Liver (tissue), 3 donors: ENCODE results near the gene HIPK2.

ENCODE experiments used
- FOXA1 ChIP-seq: IDR thresholded peaks from 2 replicates; pipeline ENCODE4 v1.6.1; 2016; ENCODE audit warnings: antibody characterized with exemption
- GABPA ChIP-seq, 2 donors: IDR thresholded peaks in 1 of 2; conservative IDR thresholded peaks in 1 of 2; 2 replicates each; pipeline ENCODE4 v1.6.1; 2016; ENCODE audit warnings: antibody characterized with exemption in 2 of 2, mild to moderate bottlenecking in 1 of 2, moderate library complexity in 1 of 2
- JUND ChIP-seq, 2 donors: IDR thresholded peaks; 2 replicates each; pipeline ENCODE4 v1.6.1; 2016; ENCODE audit warnings: antibody characterized with exemption in 2 of 2
- RAD21 ChIP-seq, 2 donors: IDR thresholded peaks; 2 replicates each; pipeline ENCODE4 v1.6.1; 2016; ENCODE audit warnings: antibody characterized with exemption in 2 of 2, mild to moderate bottlenecking in 2 of 2
- SP1 ChIP-seq: IDR thresholded peaks from 2 replicates; pipeline ENCODE4 v1.6.1; 2018; ENCODE audit warnings: antibody characterized with exemption, mild to moderate bottlenecking
- TAF1 ChIP-seq: conservative IDR thresholded peaks from 2 replicates; pipeline ENCODE4 v1.6.1; 2016; ENCODE audit warnings: antibody characterized with exemption, mild to moderate bottlenecking
- YY1 ChIP-seq: IDR thresholded peaks from 2 replicates; pipeline ENCODE4 v1.6.1; 2016; ENCODE audit warnings: antibody characterized with exemption, mild to moderate bottlenecking
- TF ChIP-seq, protein P1 (sequence below): fragments of 150-350 bp; IDR thresholded peaks from 2 replicates; pipeline ENCODE4 v1.5.1; 2017; ENCODE audit warnings: improper control_type of control experiment, low read depth, low read length; ENCODE audit not compliant: missing input control
- TF ChIP-seq, protein P2 (sequence below): IDR thresholded peaks from 2 replicates; pipeline ENCODE4 v1.6.1; 2016; ENCODE audit warnings: antibody characterized with exemption
- TF ChIP-seq, protein P3 (sequence below): IDR thresholded peaks from 2 replicates; pipeline ENCODE4 v1.6.1; 2016; ENCODE audit warnings: antibody characterized with exemption
- TF ChIP-seq, protein P4 (sequence below): IDR thresholded peaks from 2 replicates; pipeline ENCODE4 v1.6.1; 2016; ENCODE audit warnings: antibody characterized with exemption
- TF ChIP-seq, protein P5 (sequence below): IDR thresholded peaks from 2 replicates; pipeline ENCODE4 v1.6.1; 2016; ENCODE audit warnings: antibody characterized with exemption, mild to moderate bottlenecking
- donor health status: healthy.
- donor health status: healthy.

DNA sequence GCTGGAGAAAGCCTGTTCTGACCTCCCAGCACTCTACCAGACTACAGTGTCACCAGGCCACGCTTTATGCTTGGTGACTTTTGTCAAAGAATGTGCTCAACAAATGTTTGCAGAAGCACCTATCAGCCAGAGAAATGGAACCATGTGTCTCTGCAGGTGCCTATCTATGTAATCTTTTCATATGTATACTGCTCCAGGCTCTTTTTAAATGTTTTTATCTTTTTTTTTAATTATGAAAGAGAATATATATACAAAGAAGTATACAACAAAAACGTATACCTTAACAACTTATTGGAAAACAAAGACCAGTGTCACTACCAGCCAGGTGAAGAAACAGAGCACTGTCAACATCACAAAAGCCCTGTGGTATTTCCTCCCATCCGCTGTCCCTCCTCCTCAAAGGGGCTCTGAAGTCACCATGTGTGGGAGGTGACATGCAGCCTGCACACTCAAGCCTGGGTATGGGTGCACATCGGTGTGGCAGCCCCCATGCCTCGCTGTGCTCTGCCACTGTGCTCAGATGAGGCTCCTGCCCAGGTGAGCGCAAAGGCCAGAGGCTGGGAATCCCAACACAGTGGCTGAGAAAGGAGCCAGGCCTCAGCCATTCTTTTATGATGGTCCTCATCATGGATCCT, 133.7 kb downstream of the HIPK2 start:
- TF ChIP-seq, protein P1, sequence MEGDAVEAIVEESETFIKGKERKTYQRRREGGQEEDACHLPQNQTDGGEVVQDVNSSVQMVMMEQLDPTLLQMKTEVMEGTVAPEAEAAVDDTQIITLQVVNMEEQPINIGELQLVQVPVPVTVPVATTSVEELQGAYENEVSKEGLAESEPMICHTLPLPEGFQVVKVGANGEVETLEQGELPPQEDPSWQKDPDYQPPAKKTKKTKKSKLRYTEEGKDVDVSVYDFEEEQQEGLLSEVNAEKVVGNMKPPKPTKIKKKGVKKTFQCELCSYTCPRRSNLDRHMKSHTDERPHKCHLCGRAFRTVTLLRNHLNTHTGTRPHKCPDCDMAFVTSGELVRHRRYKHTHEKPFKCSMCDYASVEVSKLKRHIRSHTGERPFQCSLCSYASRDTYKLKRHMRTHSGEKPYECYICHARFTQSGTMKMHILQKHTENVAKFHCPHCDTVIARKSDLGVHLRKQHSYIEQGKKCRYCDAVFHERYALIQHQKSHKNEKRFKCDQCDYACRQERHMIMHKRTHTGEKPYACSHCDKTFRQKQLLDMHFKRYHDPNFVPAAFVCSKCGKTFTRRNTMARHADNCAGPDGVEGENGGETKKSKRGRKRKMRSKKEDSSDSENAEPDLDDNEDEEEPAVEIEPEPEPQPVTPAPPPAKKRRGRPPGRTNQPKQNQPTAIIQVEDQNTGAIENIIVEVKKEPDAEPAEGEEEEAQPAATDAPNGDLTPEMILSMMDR: no peak
- TF ChIP-seq SP1 (no peak), JUND (IDR thresholded peaks at IDR 0.05) (no peak), RAD21 (IDR thresholded peaks at IDR 0.05) (no peak), GABPA (IDR thresholded peaks at IDR 0.05 in 1 of 2, conservative IDR thresholded peaks at IDR 0.05 in 1 of 2) (no peak), TAF1 (no peak), YY1 (no peak), FOXA1 (no peak)
- TF ChIP-seq, protein P2, sequence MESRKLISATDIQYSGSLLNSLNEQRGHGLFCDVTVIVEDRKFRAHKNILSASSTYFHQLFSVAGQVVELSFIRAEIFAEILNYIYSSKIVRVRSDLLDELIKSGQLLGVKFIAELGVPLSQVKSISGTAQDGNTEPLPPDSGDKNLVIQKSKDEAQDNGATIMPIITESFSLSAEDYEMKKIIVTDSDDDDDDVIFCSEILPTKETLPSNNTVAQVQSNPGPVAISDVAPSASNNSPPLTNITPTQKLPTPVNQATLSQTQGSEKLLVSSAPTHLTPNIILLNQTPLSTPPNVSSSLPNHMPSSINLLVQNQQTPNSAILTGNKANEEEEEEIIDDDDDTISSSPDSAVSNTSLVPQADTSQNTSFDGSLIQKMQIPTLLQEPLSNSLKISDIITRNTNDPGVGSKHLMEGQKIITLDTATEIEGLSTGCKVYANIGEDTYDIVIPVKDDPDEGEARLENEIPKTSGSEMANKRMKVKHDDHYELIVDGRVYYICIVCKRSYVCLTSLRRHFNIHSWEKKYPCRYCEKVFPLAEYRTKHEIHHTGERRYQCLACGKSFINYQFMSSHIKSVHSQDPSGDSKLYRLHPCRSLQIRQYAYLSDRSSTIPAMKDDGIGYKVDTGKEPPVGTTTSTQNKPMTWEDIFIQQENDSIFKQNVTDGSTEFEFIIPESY: no peak
- TF ChIP-seq, protein P3, sequence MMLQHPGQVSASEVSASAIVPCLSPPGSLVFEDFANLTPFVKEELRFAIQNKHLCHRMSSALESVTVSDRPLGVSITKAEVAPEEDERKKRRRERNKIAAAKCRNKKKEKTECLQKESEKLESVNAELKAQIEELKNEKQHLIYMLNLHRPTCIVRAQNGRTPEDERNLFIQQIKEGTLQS: no peak
- TF ChIP-seq, protein P4, sequence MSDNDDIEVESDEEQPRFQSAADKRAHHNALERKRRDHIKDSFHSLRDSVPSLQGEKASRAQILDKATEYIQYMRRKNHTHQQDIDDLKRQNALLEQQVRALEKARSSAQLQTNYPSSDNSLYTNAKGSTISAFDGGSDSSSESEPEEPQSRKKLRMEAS: no peak
- TF ChIP-seq, protein P5, sequence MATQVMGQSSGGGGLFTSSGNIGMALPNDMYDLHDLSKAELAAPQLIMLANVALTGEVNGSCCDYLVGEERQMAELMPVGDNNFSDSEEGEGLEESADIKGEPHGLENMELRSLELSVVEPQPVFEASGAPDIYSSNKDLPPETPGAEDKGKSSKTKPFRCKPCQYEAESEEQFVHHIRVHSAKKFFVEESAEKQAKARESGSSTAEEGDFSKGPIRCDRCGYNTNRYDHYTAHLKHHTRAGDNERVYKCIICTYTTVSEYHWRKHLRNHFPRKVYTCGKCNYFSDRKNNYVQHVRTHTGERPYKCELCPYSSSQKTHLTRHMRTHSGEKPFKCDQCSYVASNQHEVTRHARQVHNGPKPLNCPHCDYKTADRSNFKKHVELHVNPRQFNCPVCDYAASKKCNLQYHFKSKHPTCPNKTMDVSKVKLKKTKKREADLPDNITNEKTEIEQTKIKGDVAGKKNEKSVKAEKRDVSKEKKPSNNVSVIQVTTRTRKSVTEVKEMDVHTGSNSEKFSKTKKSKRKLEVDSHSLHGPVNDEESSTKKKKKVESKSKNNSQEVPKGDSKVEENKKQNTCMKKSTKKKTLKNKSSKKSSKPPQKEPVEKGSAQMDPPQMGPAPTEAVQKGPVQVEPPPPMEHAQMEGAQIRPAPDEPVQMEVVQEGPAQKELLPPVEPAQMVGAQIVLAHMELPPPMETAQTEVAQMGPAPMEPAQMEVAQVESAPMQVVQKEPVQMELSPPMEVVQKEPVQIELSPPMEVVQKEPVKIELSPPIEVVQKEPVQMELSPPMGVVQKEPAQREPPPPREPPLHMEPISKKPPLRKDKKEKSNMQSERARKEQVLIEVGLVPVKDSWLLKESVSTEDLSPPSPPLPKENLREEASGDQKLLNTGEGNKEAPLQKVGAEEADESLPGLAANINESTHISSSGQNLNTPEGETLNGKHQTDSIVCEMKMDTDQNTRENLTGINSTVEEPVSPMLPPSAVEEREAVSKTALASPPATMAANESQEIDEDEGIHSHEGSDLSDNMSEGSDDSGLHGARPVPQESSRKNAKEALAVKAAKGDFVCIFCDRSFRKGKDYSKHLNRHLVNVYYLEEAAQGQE: no peak
